ENCODE data around the gene VAMP5.
"Not testable (repeated sequence)": the region's sequence is repeated elsewhere in the genome, so short reads cannot be mapped to it uniquely, and the experiment has no call there.

The VAMP5 gene

GRCh38 chr2:85550486-85550885 is 33.7 kb upstream of the VAMP5 start:
- DNase-seq (ENCODE audit: low read depth), result no peak

- peak; percentile 82 for DNase-seq (ENCODE audit: low read depth)
Observed at GRCh38 chr2:85551698-85552678, 32.2 kb upstream of the VAMP5 start.

DNA sequence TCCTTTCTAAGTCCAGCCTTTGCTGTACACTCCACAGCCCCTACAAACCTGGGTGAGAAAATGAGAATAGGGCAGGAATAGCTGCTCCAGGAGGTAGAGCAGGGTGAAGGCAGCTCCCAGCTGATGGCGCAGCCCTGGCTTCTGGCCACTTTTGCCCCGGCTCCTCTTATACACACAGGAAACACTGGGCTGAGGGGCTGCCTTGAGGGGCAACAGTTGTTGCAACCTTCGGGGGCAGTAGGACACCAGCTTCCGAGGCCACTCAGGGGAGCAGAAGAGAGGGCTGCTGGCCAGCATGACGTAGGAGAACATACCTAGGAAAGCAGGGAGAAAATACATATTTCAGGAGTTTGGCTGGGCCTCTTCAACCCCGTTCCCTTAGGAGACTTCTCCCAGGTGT is 31.0 kb upstream of the VAMP5 start:
- no peak for DNase-seq (ENCODE audit: low read depth)

DNA sequence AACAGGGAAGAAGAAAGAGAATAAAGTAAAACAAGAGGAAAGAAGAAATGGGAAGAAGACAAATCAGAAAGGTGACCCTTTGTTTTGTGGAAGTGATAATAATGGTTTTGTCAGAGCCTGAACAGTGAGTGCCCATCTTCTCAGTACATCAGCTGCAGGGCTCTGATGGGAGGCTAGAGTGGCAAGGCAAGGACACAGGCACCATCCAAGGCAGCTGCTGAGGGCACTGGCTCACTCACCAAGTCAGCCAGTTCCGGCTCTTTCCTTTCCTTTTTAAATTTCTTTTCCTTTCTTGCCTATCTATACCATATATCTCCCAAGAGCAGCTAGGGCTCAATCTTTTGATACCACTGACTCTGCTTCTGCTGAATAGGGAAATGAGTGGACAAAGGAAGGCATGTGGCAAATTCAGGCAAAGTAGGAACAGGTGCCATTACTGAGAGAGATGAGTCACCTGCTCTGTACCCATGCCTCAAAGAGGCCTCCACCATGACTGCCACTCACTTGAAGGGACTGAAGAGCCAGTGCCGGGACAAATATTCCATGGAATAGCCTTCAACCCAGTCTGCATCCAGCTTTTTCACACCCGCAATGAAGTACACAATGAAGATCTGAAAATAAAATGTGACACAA is 29.1 kb upstream of the VAMP5 start:
- no peak for DNase-seq (ENCODE audit: low read depth)

DNA sequence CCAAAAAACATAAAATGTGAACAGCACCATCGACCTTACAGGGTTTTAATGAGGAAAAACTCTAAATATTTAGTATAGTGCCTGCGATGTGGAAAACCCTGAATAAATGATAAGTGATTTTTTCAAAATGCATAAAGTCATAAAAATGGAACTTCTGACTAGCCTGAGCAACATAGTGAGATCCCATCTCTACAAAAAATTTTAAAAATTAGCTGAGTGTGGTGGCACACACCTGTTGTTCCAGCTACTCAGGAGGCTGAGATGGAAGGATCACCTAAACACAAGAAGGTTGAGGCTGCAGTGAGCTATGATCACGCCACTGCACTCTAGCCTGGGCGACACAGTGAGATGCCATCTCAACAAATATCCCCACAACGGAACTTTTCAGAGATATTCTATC is 27.1 kb upstream of the VAMP5 start:
- no peak for DNase-seq (ENCODE audit: low read depth)

DNA sequence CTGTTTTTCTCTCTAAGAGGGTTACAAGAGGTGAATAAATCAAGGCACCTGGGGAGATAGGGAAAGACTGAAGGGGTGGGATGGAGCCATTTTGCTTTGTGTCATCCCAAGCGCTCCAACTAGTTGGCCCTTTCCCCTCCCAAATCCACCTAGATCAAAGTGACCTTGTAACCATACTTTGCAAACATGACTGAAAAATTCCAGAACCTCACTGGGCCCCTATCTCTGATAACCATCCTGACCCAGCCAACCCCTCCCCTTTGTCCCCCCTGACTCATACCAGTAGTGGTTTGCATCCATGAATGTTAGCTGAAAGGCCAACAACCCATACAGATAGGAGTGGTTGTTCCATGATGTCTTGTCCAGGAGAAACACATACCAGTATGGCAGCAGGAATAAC is 26.1 kb upstream of the VAMP5 start:
- DNase-seq (ENCODE audit: low read depth), result no peak

GRCh38 chr2:85560403-85560726 is 23.9 kb upstream of the VAMP5 start:
- not testable (repeated sequence) for DNase-seq (ENCODE audit: low read depth)

DNA sequence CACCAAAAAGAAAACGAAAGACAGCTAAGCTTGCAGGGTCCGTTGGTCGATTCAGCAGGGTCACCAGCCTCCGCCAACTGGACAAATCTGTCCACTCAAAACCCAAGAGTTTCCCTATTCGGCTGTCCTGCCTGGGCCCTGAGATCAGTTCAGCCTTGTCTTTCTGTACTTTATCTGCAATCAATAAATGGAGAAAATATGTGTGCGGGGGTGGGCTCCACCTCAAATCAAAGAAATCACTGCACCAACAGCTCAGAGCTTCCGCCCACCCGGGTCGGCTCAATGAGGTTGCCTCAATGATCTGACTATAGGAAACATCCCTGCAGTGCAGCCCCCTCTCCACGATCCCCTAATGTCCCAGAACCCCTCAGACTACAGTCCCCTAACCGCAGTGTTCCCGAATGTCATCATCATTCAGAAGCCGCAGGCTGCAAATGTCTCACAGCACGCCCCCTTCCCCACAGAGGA is 23.4 kb upstream of the VAMP5 start:
- peak; percentile 44 for DNase-seq (ENCODE audit: low read depth)

DNA sequence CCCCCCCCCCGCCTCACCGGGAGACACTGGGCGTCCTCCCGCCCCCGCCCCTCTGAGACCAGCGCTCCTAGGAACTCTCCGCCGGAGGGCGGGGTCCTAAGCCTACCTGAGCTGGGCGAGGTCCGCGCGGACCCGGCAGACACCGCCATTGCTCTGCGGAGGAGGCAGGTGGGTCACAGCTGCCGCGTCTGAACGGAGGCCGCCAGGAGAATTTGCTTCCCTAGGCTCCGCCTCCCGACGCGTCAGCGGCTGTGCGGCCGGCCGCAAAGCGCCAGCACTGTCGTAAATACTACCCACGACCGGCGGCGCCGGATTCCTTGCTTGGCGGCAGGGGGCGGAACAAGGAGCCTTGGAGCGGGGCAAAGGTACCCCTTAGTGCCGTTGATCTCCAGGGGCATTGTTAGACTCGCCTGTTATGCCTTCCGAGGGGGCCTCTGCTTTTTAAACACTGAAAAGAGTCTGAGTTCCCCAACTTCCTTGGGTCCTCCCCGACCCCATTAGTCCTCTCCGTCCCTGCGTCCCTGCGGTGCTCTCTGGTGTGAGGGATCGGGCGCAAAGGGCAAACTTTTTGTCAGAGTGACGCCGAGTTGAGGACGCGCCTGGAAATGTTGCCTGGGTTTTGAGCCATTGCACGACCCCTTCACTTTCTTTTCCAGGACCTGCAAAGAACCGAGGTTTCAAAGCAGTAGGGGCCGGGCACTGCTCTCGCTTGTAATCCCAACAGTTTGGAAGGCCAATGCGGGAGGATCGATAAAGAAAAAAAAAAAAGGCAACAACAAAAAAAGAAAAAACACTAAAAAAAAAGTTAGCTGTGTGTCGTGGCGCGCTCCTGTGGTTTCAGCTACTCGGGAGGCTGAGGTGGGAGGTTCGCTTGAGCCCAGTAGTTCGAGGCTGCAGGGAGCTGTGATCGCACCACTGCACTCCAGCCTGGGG is 22.7 kb upstream of the VAMP5 start, which contains the start of gene GGCX:
GGCX (minus strand) TSS at position 214 of the 933 bp plus-strand sequence; CDS start at position 149, 65 bp downstream.
- peak; percentile 92 for DNase-seq (ENCODE audit: low read depth)

DNA sequence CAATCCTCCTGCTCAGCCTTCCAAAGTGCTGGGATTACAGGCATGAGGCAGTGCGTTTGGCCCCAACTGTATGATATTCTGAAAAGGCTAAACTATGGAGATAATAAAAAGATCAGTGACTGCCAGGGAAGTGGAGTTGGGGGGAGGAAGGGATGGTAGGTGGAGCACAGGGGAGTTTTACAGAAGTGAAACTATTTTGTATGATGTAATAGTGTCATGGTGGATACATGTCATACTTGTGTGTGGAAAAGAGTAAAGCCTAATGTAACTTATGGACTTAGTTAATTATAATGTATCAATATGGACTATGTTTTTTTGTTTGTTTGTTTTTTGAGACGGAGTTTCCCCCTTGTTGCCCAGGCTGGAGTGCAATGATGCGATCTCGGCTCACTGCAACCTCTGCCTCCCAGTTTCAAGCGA is 20.1 kb upstream of the VAMP5 start:
- DNase-seq (ENCODE audit: low read depth), result no peak

DNA sequence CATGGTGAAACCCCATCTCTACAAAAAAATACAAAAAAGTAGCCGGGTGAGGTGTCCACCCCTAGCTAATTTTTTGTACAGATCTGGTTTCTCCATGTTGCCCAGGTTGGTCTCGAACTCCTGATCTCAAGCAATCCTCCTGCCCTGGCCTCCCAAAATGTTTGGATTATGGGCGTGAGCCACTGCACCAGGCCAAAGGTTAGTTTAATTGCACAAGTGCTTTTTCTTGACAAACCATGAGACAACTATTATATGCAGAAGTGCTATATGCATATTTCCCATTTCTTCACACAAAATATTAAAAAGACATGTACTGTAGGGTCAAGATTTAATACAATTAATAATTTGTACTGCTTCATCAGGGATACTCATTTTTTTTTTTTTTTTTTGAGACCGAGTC is 18.0 kb upstream of the VAMP5 start:
- DNase-seq (ENCODE audit: low read depth), result no peak

DNA sequence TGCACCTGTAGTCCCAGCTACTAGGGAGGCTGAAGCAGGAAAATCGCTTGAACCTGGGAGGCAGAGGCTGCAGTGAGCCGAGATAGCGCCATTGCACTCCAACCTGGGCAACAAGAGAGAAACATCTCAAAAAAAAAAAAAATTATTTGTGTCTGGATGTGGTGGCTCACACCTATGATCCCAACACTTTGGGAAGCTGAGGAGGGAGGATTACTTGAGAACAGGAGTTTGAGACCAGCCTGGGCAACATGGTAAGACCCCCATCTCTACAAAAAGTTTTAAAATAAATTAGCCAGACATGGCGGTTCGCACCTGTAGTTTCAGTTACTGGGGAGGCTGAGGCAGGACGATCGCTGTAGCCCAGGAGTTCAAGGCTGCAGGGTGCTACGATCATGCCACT is 8.5 kb upstream of the VAMP5 start:
- DNase-seq (ENCODE audit: low read depth), result no peak

DNA sequence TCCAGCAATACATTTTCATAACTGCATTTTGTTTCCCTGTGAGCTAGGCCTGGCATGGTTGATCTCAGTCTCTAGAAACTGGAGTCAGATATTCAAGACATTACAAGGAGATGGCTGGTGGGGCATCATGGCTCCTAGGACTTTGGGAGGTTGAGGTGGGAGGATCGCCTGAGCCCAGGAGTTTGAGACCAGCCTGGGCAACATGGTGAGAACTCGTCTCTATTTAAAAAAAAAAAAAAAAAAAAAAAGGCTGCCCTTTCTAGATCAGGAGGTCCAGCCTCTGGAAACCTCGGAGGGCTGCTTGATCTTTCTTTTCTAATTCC is 7.2 kb upstream of the VAMP5 start:
- no peak for DNase-seq (ENCODE audit: low read depth)

GRCh38 chr2:85577386-85578242 is 6.6 kb upstream of the VAMP5 start, which contains the start of gene VAMP8:
Gene VAMP8, plus strand, starts transcription at chr2:85577586. Its CDS starts 61 bp downstream, at chr2:85577647.
- DNase-seq (ENCODE audit: low read depth), result peak; percentile 45

DNA sequence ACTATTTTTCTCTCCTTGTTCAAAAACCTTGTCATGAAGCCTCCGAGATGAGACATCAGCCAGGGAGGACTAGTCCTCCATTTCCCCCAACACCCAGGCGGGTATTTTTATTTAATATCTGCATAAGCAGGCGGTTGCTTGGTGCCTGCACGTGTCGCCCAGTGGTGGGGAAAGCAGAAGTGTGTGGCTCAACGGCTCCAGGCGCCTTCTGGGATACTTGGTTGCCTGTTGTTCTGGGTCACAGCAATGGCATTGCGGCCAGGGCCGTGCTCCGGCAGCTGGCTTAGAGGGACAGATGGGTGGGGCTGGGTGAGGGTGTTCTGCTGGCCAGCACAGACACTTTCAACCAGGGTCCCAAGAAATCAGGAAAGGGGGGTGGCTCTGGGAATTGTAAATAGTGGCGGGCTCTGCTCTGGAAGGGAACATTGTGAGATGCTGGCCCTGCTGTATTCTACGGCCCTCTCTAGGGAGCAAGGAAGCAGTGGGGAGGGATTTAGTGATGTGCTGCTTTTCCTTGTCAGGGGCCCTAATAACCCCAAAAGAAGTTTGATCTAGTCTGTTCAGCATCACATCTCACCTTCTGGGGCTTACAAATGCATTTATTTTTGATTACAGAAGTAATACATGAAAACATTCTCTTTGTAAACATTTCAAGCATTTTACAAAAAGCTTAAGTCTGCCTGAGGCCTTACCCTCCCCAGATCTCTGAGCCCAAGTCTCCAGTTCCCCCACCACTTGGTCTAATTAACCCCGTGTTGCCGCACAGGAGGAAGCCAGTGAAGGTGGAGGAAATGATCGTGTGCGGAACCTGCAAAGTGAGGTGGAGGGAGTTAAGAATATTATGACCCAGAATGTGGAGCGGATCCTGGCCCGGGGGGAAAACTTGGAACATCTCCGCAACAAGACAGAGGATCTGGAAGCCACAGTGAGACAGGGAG is 5.7 kb upstream of the VAMP5 start:
- DNase-seq (ENCODE audit: low read depth), result no peak

DNA sequence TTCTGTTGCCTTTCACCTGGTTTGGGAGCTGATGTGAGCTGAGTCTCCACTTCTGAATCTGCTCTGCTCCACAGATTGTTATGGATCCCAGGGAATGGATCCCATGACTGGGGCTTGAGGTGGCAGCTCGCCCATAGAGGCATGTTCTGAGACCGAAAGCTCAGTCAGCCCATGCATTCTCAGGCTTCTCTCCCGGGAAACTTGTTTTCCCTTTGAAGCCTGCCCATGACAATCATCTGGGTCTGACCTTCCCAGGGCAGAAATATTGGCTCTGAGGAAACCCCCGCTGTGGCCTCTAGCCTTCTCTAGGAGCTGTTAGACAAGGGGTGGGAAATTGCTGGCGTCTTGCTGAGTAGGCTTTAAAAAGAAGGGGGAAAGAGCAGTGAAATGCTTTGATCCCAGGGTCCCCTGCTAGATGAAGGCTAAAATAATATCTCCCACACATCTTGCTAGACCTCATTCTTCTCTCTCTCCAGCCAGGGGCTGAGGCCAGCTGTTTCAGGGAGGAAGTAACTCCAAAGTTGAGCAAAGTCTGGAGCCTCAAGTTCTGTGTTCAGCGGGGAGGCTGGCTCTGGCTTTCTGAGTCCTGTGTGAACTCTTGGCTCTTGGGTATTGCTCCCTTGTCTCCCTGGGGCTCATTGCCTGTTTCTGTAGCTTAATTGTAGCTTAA is 4.8 kb upstream of the VAMP5 start:
- no peak for DNase-seq (ENCODE audit: low read depth)

DNA sequence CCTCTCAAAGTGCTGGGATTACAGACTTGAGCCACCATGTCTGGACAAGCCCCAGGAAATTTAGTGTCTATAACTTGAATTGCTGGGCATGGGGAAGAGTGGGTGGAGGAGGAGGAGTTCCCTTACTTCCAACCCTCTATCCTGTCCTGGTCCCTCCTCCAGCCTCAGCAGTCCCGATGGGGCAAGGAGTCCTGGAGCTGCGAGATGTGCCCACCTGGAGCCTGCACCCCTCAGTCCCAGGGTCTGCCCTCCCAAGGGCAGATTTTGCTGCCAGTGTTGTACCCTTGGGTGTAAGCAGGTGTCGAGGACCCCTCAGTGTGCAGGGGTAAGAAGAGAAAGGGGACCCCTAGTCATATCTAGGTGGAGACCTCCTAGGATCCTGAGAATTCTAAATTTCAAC is 4.0 kb upstream of the VAMP5 start:
- no peak for DNase-seq (ENCODE audit: low read depth)

DNA sequence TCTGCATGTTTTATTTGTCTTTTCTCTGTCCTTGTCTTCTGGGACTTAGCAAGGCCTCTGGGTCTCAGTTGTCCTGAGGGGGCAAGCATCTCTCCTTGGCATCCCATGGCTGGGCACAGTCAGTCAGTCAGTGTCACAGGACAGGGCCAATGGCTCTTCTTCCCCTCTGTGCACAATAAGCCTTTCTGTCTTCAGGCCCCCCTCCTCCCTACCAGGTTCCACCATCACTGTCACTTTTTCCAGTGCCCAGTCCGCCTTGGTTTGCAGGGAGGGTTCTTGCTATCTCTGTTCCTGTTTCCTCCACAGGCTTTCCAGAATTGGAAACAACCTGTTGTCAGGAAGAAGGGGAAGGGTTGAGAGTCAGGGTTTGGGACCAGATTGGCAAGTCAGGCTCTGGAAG is 1.7 kb upstream of the VAMP5 start:
- DNase-seq (ENCODE audit: low read depth), result no peak

- peak; percentile 17 for DNase-seq (ENCODE audit: low read depth)
Observed at GRCh38 chr2:85583667-85584353, 421 bp upstream of the VAMP5 start.

Data from stimulated activated CD4-positive, alpha-beta T cell treated with anti-CD3 and anti-CD28 coated beads, Interleukin-2, amount 100 ng/mL, for 4 hours (primary cell).